MM.1S (cell line): ENCODE measurements around the gene SETBP1.

Experiments
- DNase-seq: peaks from one replicate; pipeline ENCODE4 v3.0.0-alpha.2; 2015
- H2AFZ ChIP-seq: fragments of 300-600 bp; sonication (generic); 2 replicates; pipeline ENCODE4 v1.6.0; 2016; ENCODE audit warnings: antibody characterized with exemption, low read length
- H3F3A ChIP-seq: fragments of 300-600 bp; sonication (generic); 2 replicates; pipeline ENCODE4 v1.6.1; 2016; ENCODE audit warnings: mild to moderate bottlenecking, antibody characterized with exemption, low read length, moderate library complexity, mixed read lengths; ENCODE audit not compliant: insufficient read depth
- H3K27ac ChIP-seq: fragments of 300-600 bp; sonication (generic); 2 replicates; pipeline ENCODE4 v1.5.1; 2016; ENCODE audit warnings: mild to moderate bottlenecking, low read length
- H3K27me3 ChIP-seq: fragments of 300-600 bp; sonication (generic); replicated peaks from 2 replicates; pipeline ENCODE4 v1.6.0; 2016; ENCODE audit warnings: low read length; ENCODE audit not compliant: insufficient read depth
- H3K36me3 ChIP-seq: fragments of 300-600 bp; sonication (generic); replicated peaks from 2 replicates; pipeline ENCODE4 v1.6.1; 2016; ENCODE audit warnings: mild to moderate bottlenecking, low read length, mixed read lengths; ENCODE audit not compliant: insufficient read depth
- H3K4me1 ChIP-seq: fragments of 300-600 bp; sonication (generic); 2 replicates; pipeline ENCODE4 v1.6.1; 2016; ENCODE audit warnings: low read length, mixed read lengths
- H3K4me2 ChIP-seq: fragments of 300-600 bp; sonication (generic); 2 replicates; pipeline ENCODE4 v1.6.0; 2016; ENCODE audit warnings: low read depth, low read length
- H3K4me3 ChIP-seq: fragments of 300-600 bp; sonication (generic); 2 replicates; pipeline ENCODE4 v1.5.1; 2016; ENCODE audit warnings: low read length, mixed read lengths
- H3K79me2 ChIP-seq: fragments of 300-600 bp; sonication (generic); 2 replicates; pipeline ENCODE4 v1.6.1; 2016; ENCODE audit warnings: mixed run types, low read length, mixed read lengths
- H3K9ac ChIP-seq: fragments of 300-600 bp; sonication (generic); 2 replicates; pipeline ENCODE4 v1.6.1; 2016; ENCODE audit warnings: low read length, mixed read lengths
- H3K9me2 ChIP-seq: fragments of 300-600 bp; sonication (generic); replicated peaks from 2 replicates; pipeline ENCODE4 v1.6.1; 2016; ENCODE audit warnings: mild to moderate bottlenecking, low read length, mixed read lengths; ENCODE audit not compliant: insufficient read depth
- H3K9me3 ChIP-seq: fragments of 300-600 bp; sonication (generic); replicated peaks from 2 replicates; pipeline ENCODE4 v1.6.1; 2016; ENCODE audit warnings: mild to moderate bottlenecking, low read length, mixed read lengths; ENCODE audit not compliant: insufficient read depth
- H4K20me1 ChIP-seq: fragments of 300-600 bp; sonication (generic); 2 replicates; pipeline ENCODE4 v1.6.1; 2016; ENCODE audit warnings: mild to moderate bottlenecking, low read length, moderate library complexity, mixed read lengths; ENCODE audit not compliant: insufficient read depth
- EZH2 ChIP-seq: fragments of 300-600 bp; sonication (generic); optimal IDR thresholded peaks from 2 replicates; pipeline ENCODE3; 2017; ENCODE audit warnings: low read depth, mild to moderate bottlenecking, antibody characterized with exemption, low read length, mixed read lengths
- EZH2phosphoT487 ChIP-seq: fragments of 300-600 bp; sonication (generic); IDR thresholded peaks from 2 replicates; pipeline ENCODE4 v1.6.1; 2018; ENCODE audit warnings: antibody characterized with exemption, low read length
- TF ChIP-seq, protein P1 (sequence below): fragments of 300-600 bp; sonication (generic); IDR thresholded peaks from 2 replicates; pipeline ENCODE4 v1.5.1; 2016; ENCODE audit warnings: antibody characterized with exemption, low read length, mixed read lengths

SETBP1 gene

DNA sequence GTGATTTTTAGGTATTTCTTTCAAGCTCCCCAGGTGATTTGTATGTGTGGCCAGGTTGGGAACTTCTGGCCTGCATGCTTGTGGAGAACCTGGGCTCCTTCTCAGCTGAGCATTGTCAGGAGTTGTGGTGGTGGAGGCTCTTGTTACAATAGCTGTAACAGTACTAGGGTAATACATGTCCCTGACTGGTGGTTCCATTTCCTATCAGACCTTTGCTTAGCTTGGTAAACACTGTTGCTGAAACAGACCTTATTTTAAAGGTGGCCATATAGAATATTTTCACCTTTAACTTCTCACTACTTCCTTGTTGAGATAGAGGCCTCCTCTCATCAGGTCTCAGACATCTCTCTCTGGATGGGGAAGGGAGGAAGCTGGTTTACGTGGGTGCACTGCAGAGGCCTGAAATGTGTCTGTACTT, 79.2 kb downstream of the SETBP1 start:
- Histone ChIP-seq H3K4me1 (peaks cover 57% of the 10 kb centered on the region), H3K4me3 (no peak overlapping the region)
- peak; percentile 82 for DNase-seq

GRCh38 chr18:44761812-44762211, 81.1 kb downstream of the SETBP1 start:
- no peak for DNase-seq
- Histone ChIP-seq H3K4me3 (no peak overlapping the region), H3K27ac (peak overlapping the region; percentile 98; the same call in 1 of the 2 replicates), H3K4me2 (no peak overlapping the region), H2AFZ (no peak overlapping the region), H3K9me3 (no peaks in the 10 kb centered on the region), H3K9me2 (no peaks in the 10 kb centered on the region), H3K36me3 (no peaks in the 10 kb centered on the region), H3K79me2 (peaks cover 76% of the 10 kb centered on the region), H3F3A (peaks cover 37% of the 10 kb centered on the region), H3K27me3 (no peaks in the 10 kb centered on the region), H3K4me1 (peaks cover 59% of the 10 kb centered on the region), H3K9ac (no peak overlapping the region), H4K20me1 (no peaks in the 10 kb centered on the region)
- TF ChIP-seq EZH2phosphoT487, result no peak
- TF ChIP-seq, protein P1, sequence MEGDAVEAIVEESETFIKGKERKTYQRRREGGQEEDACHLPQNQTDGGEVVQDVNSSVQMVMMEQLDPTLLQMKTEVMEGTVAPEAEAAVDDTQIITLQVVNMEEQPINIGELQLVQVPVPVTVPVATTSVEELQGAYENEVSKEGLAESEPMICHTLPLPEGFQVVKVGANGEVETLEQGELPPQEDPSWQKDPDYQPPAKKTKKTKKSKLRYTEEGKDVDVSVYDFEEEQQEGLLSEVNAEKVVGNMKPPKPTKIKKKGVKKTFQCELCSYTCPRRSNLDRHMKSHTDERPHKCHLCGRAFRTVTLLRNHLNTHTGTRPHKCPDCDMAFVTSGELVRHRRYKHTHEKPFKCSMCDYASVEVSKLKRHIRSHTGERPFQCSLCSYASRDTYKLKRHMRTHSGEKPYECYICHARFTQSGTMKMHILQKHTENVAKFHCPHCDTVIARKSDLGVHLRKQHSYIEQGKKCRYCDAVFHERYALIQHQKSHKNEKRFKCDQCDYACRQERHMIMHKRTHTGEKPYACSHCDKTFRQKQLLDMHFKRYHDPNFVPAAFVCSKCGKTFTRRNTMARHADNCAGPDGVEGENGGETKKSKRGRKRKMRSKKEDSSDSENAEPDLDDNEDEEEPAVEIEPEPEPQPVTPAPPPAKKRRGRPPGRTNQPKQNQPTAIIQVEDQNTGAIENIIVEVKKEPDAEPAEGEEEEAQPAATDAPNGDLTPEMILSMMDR, result no peak
- no peak for TF ChIP-seq EZH2

More for the DNA sequence above, 79.2 kb downstream of the SETBP1 start:
- Histone ChIP-seq H3K27me3 (no peaks in the 10 kb centered on the region), H3F3A (peaks cover 37% of the 10 kb centered on the region), H3K79me2 (peaks cover 75% of the 10 kb centered on the region), H3K9ac (peak overlapping the region; percentile 89), H3K9me2 (no peaks in the 10 kb centered on the region), H3K27ac (peak overlapping the region; percentile 98), H4K20me1 (no peaks in the 10 kb centered on the region), H3K36me3 (no peaks in the 10 kb centered on the region), H3K4me2 (peak overlapping the region; percentile 45), H3K9me3 (no peaks in the 10 kb centered on the region), H2AFZ (no peak overlapping the region)
- TF ChIP-seq, protein P1, result no peak
- no peak for TF ChIP-seq EZH2phosphoT487
- TF ChIP-seq EZH2, result no peak

- Histone ChIP-seq H3K9me2 (no peaks in the 10 kb centered on the region), H4K20me1 (no peaks in the 10 kb centered on the region), H3K27me3 (no peaks in the 10 kb centered on the region), H3K4me2 (no peak overlapping the region), H3K9me3 (no peaks in the 10 kb centered on the region), H3K4me1 (peaks cover 50% of the 10 kb centered on the region), H3K4me3 (no peak overlapping the region), H3K79me2 (peaks cover 77% of the 10 kb centered on the region), H3K27ac (no peak overlapping the region), H3K9ac (no peak overlapping the region), H2AFZ (no peak overlapping the region), H3F3A (peaks cover 28% of the 10 kb centered on the region), H3K36me3 (no peaks in the 10 kb centered on the region)
- TF ChIP-seq, protein P1, result no peak
- TF ChIP-seq EZH2 (no peak), EZH2phosphoT487 (no peak)
- DNase-seq, result no peak
These were observed 82.6 kb downstream of the SETBP1 start for GRCh38 chr18:44763327-44763726.
